Thoracic aorta (tissue), 2 donors: Measurements from ENCODE around the gene DTD1. TPM values are rescaled to one million over a fixed set of nuclear protein-coding genes. Genes with fewer than 3 reads are reported as not detected.

Source experiments
- ATAC-seq: fragments of 150-250 bp; one replicate; pipeline ENCODE4 v1.8.0; 2017; ENCODE audit warnings: low read depth; ENCODE audit not compliant: insufficient number of reproducible peaks, low FRiP score
- DNase-seq: peaks from one replicate; pipeline ENCODE4 v3.0.0-alpha.2; 2020; ENCODE audit warnings: low spot score
- H3K27ac ChIP-seq, 2 donors: fragments of 200-600 bp; sonication (generic); 1 replicate in 1 of 2; 2 replicates in 1 of 2; pipeline ENCODE4 v1.5.1; 2016; ENCODE audit warnings: mild to moderate bottlenecking in 2 of 2, moderate library complexity in 2 of 2
- H3K27me3 ChIP-seq: fragments of 200-600 bp; sonication (generic); replicated peaks from 2 replicates; pipeline ENCODE4 v1.6.0; 2016; ENCODE audit warnings: mild to moderate bottlenecking; ENCODE audit not compliant: insufficient read depth
- H3K36me3 ChIP-seq: fragments of 200-600 bp; sonication (generic); one replicate; pipeline ENCODE4 v1.5.1; 2016
- H3K4me1 ChIP-seq, 2 donors: fragments of 200-600 bp; sonication (generic); 1 replicate in 1 of 2; 2 replicates in 1 of 2; pipeline versions ENCODE4 v1.5.1 to v1.6.0; 2016; ENCODE audit warnings: low read depth in 2 of 2, mild to moderate bottlenecking in 1 of 2; ENCODE audit not compliant: control insufficient read depth in 1 of 2
- H3K4me3 ChIP-seq: fragments of 200-600 bp; sonication (generic); 2 replicates; pipeline ENCODE4 v1.5.1; 2016; ENCODE audit warnings: mild to moderate bottlenecking
- H3K9me3 ChIP-seq: fragments of 200-600 bp; sonication (generic); 2 replicates; pipeline ENCODE4 v1.5.1; 2016
- CTCF ChIP-seq: fragments of 200-600 bp; sonication (generic); IDR thresholded peaks from one replicate; pipeline ENCODE4 v1.5.1; 2019; ENCODE audit warnings: antibody characterized with exemption
- total RNA-seq, 2 donors: library from RNA; depleted of rRNA; stranded (reverse); fragments of >200 nt; gene quantifications; one replicate each; pipeline versions ENCODE4 v1.1.0 to v1.2.3, GENCODE V29; 2016

The DTD1 gene
- total RNA-seq, 2 donors from 2014 or later: 29.6 to 36.9 TPM

GRCh38 chr20:18767676-18768075 is 179.8 kb downstream of the DTD1 start:
- no peak for DNase-seq
- H3K36me3 ChIP-seq: peaks cover 7% of the 10 kb centered on the region

GRCh38 chr20:18773566-18773965 is 185.7 kb downstream of the DTD1 start:
- no peak overlapping the region for H3K27ac ChIP-seq
- DNase-seq (no peak), ATAC-seq (no peak)
- H3K27me3 ChIP-seq: no peaks in the 10 kb centered on the region
- H3K36me3 ChIP-seq: no peaks in the 10 kb centered on the region
- no peak for TF ChIP-seq CTCF
- H3K9me3 ChIP-seq: no peaks in the 10 kb centered on the region
- H3K4me3 ChIP-seq: no peak overlapping the region
- H3K4me1 ChIP-seq: no peaks in the 10 kb centered on the region

More at GRCh38 chr20:18767676-18768075, 179.8 kb downstream of the DTD1 start:
- no peak for ATAC-seq
- no peaks in the 10 kb centered on the region for H3K27me3 ChIP-seq
- no peaks in the 10 kb centered on the region for H3K9me3 ChIP-seq
- H3K4me3 ChIP-seq: no peak overlapping the region
- TF ChIP-seq CTCF: no peak
- H3K4me1 ChIP-seq: no peaks in the 10 kb centered on the region
- no peak overlapping the region for H3K27ac ChIP-seq

- Histone ChIP-seq H3K4me3 (no peak overlapping the region), H3K4me1 (no peaks in the 10 kb centered on the region), H3K36me3 (no peaks in the 10 kb centered on the region), H3K9me3 (no peaks in the 10 kb centered on the region), H3K27ac (no peak overlapping the region), H3K27me3 (no peaks in the 10 kb centered on the region)
- no peak for TF ChIP-seq CTCF
- no peak for DNase-seq
- no peak for ATAC-seq
Observed at GRCh38 chr20:18774207-18774606, 186.4 kb downstream of the DTD1 start.

GRCh38 chr20:18775633-18776032 is 187.8 kb downstream of the DTD1 start:
- Histone ChIP-seq H3K4me3 (no peak overlapping the region), H3K27me3 (no peaks in the 10 kb centered on the region), H3K4me1 (no peaks in the 10 kb centered on the region), H3K9me3 (no peaks in the 10 kb centered on the region), H3K27ac (no peak overlapping the region), H3K36me3 (no peaks in the 10 kb centered on the region)
- ATAC-seq (no peak), DNase-seq (no peak)
- no peak for TF ChIP-seq CTCF

GRCh38 chr20:18778690-18779392 is 191.0 kb downstream of the DTD1 start:
- Histone ChIP-seq H3K27me3 (no peaks in the 10 kb centered on the region), H3K27ac (no peak overlapping the region), H3K9me3 (no peaks in the 10 kb centered on the region), H3K4me3 (no peak overlapping the region), H3K36me3 (no peaks in the 10 kb centered on the region), H3K4me1 (no peaks in the 10 kb centered on the region)
- TF ChIP-seq CTCF: no peak
- ATAC-seq: no peak
- no peak for DNase-seq
